M059J (cell line): ENCODE measurements around the gene ATP6V1F. TPM values are rescaled to one million over a fixed set of nuclear protein-coding genes. Genes with fewer than 3 reads are reported as not detected.
A peak's percentile ranks its signal among the peaks of the same experiment; 100 is the strongest.

Experiments
- DNase-seq: peaks from one replicate; pipeline ENCODE4 v3.0.0-alpha.2; 2012; ENCODE audit warnings: low read depth
- total RNA-seq: library from RNA; depleted of rRNA; stranded (reverse); fragments of >200 nt; shearing (Covaris generic); gene quantifications from 2 replicates; pipeline ENCODE4 v1.2.3, GENCODE V29; 2014

The ATP6V1F gene
- total RNA-seq, 1 experiment from 2014 or later, result 160 TPM

DNA sequence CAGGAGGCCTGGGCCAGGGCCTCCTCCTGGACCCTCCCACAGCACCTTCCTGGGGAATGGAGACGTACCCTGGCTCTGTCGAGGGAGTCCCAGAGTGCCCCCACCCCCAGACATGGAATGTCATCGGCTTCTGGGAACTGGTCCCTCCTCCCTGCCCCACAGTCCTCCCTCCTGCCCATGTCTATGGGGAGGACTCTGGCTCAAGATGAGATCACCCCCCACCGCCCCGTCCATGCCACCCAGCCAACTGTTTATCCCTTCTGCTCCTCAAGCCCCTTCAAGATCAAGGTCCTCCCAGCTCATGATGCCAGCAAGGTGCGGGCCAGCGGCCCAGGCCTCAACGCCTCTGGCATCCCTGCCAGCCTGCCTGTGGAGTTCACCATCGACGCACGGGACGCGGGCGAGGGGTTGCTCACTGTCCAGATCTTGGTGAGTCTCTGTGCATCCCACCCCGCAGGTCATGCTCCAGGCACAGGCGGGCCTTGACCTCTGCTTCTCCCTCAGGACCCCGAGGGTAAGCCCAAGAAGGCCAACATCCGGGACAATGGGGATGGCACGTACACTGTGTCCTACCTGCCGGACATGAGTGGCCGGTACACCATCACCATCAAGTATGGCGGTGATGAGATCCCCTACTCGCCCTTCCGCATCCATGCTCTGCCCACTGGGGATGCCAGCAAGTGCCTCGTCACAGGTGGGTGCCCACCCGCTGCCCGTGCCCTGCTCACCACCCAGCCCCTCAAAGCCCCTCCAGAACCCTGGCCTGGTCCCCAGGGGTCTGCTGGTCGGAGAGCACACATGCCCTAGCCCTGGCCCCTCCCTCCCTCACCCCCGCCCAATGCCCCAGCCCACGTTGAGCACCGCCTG, 14.1 kb upstream of the ATP6V1F start:
- no peak for DNase-seq

DNA sequence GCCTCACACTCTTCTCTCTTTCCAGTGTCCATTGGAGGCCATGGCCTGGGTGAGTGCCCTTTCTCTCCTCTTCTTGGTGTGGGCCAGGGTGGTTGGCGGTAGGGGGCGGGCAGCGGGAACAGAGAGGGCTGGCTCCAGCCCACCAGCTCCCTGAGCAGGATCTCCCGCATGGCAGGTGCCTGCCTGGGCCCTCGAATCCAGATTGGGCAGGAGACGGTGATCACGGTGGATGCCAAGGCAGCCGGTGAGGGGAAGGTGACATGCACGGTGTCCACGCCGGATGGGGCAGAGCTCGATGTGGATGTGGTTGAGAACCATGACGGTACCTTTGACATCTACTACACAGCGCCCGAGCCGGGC, 13.5 kb upstream of the ATP6V1F start:
- no peak for DNase-seq

DNA sequence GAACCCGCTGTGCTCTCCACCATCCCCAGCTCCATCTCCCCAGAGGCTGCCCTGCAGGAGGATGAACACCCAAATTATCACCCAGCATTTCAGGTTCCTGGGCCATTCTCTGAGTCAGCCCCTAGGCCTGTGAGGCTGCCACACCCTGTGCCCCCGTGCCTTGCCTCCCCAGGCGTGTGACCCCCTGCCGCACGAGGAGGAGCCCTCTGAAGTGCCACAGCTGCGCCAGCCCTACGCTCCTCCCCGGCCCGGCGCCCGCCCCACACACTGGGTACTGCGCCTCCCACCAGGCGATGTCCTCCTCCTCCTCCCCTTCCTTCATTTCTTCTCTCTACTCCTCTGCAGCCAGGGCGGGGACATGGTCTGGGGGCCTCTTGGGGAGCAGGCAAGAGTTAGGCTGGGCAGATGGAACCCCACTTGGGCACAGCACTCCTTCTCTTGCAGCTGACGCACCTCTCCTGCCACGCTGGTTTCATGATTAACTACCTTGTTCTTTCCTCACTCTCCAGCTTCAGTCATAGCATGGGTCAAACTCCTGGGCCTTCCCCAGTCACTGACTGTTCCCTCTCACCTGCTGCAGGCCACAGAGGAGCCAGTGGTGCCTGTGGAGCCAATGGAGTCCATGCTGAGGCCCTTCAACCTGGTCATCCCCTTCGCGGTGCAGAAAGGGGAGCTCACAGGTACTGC, 12.7 kb upstream of the ATP6V1F start:
- DNase-seq, result no peak

DNA sequence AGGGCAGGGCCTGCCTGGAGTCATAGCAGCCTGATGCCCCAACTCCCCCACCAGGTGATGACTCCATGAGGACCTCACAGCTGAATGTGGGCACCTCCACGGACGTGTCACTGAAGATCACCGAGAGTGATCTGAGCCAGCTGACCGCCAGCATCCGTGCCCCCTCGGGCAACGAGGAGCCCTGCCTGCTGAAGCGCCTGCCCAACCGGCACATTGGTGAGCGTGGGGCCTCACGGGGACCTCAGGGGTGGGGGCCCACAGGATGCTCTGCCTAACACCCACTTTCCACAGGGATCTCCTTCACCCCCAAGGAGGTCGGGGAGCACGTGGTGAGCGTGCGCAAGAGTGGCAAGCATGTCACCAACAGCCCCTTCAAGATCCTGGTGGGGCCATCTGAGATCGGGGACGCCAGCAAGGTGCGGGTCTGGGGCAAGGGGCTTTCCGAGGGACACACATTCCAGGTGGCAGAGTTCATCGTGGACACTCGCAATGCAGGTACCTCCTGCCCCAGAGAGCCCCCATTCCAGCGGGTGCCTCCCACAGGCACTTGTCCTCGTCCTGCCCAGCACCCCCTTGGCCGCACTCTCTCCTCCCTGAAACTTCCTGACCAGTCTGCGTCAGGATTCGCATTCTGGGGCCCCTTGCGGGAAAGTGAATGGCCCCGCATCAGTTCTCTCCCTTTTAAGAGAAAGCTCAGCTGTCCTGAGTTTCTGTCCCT, 10.0 kb upstream of the ATP6V1F start:
- DNase-seq, result no peak

DNA sequence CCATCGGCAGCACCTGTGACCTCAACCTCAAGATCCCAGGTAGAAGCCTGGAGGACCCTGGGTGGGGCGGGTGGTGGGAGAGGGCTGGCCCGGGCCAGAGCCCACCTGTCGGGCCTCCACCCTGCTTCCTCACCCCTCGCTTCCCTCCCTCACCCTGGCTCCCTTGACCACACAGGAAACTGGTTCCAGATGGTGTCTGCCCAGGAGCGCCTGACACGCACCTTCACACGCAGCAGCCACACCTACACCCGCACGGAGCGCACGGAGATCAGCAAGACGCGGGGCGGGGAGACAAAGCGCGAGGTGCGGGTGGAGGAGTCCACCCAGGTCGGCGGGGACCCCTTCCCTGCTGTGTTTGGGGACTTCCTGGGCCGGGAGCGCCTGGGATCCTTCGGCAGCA, 8.9 kb upstream of the ATP6V1F start:
- no peak for DNase-seq

DNA sequence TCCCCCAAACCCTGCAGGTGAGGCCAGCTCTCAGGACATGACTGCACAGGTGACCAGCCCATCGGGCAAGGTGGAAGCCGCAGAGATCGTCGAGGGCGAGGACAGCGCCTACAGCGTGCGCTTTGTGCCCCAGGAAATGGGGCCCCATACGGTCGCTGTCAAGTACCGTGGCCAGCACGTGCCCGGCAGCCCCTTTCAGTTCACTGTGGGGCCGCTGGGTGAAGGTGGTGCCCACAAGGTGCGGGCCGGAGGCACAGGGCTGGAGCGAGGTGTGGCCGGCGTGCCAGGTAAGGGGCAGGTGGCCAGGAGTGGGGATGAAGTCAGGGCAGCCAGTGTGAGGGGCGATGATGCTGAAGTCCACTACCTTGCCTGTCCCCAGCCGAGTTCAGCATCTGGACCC, 8.3 kb upstream of the ATP6V1F start:
- no peak for DNase-seq

DNA sequence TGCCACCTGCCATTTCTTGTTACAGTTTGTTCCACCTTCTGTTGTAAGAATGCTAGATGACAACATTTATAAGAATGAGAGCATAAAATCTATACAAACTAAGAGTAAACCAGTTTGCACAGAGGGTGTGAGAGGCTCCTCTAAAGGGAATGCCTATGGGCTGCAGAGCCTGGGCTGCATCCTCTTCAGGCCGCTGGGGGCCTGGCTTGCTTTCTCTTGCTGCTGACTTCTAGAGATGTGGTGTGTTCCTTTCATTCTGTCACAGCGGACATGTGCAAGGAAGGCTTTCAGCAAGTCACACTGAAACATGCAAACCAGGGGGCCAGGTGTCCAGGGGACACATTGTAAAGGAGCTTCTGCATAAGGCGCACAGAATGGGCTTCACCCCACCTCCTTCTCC, 7.1 kb upstream of the ATP6V1F start:
- no peak for DNase-seq

DNA sequence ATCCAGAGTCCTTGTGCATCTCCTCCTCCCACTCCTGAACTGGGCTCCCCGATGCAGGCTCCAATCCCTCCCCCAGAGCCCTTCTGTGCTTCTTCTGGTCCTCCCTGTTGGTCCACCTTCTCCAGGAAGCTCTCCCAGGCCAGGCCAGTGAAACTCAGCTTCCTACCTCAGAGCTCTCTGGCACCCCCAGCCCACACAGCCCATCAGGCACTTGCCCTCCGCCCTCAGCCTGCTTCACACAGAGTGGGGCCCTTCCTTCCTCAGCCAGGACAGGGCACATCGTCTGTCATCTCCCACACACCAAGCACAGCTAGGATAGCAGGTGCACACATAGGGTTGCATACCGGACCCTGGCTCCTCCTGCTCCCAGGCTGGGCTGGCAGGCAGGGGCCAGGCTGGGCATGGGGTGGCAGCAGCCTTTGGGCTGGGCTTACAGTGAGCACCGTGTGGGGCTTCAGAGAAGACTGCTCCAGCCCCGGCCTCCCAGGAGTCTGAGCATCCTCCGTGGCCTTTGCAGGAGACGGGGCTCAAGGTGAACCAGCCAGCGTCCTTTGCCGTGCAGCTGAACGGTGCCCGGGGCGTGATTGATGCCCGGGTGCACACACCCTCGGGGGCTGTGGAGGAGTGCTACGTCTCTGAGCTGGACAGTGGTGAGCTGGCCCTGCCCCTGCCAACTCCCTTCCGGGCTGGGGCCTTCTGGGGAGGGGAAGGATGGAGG, 6.5 kb upstream of the ATP6V1F start:
- no peak for DNase-seq

DNA sequence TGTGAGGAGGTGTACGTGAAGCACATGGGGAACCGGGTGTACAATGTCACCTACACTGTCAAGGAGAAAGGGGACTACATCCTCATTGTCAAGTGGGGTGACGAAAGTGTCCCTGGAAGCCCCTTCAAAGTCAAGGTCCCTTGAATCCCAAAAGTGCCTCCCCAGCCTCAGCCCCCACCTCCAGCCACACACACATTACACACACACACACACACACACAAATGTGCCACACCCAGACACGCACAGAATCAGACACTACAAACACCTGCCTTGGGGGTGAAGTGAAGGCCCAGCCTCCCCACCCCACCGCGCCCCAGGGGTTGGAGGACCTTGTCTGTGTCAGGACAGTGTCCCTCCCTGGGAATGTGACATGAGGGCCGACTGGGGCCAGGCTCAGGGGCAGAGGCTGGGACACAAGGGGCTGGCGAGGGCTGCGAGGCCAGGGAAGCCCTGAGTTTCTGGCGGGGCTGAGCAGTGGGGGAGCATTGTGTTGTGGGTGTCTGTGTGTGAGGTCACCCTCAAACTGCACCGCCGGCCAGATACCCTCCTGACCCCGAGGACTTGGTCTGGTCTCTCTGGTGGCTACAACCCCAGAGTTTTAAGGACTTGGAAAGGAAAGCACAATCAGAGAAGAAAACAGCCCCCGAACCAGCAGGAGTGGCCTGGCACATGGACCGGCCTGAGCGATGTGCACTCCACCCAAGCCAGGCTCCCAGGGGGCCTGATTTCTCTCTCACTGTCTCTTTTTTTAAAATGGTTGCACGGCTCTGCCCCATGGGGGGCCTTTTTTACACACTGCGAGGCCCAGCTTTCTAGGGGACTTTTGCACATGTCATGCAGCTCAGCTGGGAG, 4.0 kb upstream of the ATP6V1F start:
- DNase-seq, result no peak

DNA sequence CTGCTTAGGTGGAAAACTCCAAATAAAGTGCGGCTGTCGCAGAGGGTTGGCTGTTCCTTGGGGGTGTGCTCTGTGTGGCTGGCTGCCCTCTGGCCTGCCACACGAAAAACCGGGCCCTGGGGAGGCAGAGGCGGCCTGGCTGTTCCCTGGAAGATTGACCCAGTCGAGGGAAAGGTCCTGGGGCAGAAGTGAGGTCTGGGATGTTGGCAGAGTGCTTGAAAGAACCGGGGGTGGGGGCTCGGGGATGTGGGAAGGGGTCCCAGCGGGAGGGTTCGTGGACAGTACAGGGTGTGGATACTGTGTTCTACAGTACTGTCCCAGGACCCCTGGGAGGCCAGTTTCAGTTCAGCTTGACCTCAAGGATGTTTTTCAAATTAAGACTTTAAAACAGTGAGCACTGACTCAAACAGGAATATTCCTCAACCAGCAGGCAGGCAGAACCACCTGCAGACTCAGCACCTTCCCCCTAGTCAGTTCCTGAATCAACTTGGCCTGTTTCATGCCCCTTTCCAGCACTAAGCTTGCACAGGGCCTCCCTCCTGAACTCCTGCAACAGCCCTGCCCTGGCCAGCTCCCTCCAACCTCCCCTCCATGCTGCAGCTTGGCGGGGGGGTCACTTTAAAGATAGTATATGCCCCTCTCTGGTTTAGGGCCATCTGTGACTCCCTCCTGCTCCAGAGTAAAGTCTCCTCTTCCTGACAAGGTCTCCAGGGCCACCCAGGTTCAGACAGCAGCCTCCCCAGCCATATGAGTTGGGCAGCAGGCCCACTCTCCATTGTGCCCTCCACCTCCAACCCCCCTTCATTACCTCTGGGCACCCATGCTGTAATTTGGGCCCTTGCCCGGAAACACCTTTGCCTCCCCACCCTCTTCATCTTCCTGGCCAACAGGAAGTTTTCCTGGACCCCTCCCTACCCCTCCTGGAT, 3.2 kb upstream of the ATP6V1F start:
- DNase-seq, result peak; percentile 40

DNA sequence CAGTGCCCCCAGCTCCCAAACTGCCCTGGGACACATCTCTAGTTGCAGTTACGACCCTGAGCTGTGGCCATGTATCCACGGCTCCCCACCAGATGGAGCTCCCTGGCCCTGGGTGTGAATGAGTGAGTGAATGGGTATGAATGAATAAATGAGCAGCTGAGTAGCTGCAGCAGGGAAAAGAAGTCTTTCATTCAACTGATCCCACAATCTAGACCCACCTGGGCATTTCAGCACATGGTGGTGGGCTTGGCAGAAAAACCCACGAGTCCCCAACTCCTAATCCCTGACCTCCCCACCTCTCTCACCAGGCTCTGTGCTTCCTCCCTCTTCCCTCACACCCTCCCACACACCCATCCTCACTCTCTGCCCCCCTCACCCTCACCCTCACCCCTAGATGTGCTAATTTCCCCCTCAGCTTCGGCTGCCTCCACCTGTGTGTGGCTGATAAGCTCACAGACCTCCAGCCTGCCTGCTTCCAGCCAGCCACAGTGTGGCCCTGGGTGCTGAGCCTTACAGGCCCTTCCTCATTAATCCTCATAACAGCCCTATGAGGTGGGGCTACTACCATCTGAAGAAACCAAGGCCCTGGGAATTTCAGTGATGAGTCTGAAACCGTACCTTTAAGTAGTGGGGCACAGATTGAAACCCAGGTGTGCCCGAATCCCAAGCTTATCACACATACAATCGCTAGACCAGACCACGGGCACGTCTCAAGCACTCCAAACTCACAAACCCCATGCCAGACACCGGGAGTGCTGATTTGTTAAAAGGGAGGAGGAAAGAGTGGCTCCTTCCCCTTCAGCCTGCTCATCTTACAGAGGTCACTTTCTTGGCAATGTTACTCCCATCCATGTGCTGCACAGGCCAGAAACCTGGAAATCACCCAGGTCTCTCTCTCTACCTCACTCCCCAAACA, 2.2 kb upstream of the ATP6V1F start:
- peak; percentile 56 for DNase-seq

DNA sequence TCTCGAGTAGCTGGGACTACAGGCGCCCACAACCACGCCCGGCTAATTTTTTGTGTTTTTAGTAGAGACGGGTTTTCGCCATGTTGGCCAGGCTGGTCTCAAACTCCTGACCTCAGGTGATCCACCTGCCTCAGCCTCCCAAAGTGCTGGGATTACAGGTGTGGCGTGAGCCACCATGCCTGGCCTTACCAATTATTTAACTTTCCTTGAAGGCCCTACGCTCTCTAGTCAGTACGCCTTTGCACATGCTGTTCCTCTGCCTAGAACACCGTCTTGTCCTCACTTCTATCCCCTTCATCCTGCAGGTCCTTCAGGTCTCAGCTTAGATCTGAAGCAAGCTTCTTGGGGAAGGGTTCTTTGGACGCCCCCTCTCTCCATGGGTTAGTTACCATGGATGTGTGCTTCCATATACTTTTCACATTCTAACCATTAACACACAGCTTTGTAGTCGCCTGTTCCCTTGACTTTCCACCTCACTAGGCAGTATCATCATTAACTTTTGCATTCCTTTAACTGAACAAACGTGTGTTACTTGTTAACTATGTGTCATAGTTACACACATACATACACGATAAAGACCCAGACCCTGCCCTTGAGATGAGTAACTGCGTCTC, 592 bp upstream of the ATP6V1F start:
- DNase-seq, result no peak

DNA sequence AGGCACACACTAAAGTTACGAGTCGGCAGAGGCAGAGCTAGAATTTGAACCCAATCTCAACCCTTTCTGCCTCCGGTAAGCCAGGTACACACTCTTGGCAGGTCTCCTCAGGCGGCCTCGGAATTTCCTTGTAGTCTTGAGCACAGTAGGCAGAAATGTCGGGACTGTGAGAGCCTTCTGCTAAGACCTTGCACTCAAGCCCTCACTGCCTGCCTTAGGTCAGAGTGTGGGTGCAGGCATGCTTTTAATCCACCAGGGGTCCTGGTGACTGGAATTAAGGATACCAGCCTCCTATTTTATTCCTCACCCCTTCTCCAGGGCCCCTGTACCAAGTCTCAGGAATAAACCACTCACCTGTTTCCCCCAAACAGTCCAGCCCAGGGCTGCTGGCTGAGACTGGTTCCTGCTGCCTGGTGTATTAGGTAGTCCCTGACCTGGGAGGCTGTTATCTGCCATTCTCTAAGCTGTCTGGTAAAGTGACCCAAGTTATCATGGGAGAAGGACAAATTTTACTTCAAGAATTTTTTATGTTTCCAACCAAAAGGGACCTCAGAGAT, 855 bp downstream of the ATP6V1F start:
- DNase-seq, result peak; percentile 76

DNA sequence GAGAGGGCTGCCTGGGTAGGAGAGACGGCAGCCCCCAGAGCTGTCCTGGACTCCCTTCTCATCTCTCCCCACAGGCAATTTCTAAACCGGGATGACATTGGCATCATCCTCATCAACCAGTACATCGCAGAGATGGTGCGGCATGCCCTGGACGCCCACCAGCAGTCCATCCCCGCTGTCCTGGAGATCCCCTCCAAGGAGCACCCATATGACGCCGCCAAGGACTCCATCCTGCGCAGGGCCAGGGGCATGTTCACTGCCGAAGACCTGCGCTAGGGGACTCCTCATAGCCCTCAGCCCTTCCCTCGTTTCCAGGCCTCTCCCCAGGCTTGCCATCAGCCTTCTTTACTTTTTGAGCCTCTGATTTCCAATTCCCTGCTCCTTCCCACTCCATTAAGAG, 2.6 kb downstream of the ATP6V1F start:
- DNase-seq, result no peak

DNA sequence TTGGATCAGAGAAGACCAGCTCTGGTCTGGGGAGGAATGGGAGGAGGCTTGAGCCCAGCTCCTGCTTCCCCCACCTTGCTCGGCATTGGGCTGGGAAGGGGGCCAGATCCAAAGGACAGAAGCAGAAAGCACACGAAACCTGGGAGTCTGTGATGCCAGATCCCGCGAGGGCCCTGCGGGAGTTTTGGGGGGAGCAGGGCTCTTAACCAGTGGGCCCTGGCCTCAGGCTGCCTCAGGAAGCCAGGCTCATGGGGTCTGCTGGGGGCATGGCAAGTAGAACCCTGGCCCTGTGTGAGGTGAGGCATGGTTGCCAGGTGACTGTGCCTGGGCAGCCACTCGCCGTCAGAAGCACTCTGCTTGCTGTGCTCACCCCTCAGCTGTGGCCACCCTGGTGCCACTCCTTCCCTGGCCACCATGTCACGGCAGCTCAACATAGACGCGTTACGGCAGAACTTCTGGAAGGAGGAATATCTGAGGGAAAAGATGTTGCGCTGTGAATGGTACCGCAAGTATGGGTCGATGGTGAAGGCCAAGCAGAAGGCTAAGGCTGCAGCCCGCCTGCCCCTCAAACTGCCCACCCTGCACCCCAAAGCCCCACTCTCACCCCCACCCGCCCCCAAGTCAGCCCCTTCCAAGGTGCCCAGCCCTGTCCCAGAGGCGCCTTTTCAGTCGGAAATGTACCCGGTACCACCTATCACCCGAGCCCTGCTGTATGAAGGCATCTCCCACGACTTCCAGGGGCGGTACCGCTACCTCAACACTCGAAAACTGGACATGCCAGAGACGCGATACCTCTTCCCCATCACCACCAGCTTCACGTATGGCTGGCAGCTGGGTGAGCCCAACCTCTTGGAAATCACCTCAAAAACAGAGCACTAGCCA, 3.6 kb downstream of the ATP6V1F start:
- no peak for DNase-seq

DNA sequence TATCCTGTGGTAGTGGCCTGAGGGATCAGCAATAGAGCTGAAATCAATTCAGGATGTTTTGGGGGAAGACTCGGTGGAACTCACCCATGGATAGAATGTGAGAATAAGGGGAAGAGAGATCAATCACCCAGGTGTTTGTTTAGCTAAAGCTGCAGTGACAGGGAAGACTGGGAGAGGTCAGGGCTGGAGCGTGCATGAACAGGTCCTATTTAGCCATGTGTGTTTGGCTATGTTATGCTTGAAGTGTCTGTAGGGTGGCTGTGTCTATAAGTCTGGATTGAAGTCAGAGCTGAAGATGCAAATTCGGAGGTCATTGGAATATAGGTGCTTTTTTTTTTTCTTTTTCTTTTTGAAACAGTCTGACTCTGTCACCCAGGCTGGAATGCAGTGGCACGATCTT, 4.6 kb downstream of the ATP6V1F start:
- no peak for DNase-seq
